T1000 (cell line): ENCODE measurements around the gene UBASH3A.

Experiments
- DNase-seq: peaks from one replicate; lab custom pipeline; 2025; ENCODE audit warnings: mixed read lengths; lab: John Stamatoyannopoulos, UW

Gene UBASH3A

DNA sequence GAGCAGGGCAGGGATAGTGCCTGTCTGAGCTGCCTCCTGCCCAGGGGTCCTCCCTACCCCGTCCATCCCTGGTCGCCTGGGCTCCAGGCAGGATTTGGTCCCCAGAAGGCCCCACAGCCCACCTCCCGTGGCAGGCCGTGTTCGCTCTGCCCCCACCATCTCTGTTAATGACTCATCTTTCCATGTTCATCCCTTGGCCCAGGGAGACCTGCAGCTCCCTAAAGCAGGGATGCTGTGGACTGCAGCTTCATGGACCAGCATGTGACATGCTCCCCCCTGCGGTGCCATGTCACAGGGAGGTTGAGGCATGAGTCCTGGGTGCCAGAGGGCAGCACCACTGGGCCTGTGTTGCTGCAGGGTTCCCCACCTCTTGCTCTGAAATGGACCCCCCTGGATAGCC is 26.8 kb downstream of the UBASH3A start:
- DNase-seq: no peak

GRCh38 chr21:42431196-42431595 is 27.5 kb downstream of the UBASH3A start:
- DNase-seq: no peak

GRCh38 chr21:42432695-42433094 is 29.0 kb downstream of the UBASH3A start:
- no peak for DNase-seq

DNA sequence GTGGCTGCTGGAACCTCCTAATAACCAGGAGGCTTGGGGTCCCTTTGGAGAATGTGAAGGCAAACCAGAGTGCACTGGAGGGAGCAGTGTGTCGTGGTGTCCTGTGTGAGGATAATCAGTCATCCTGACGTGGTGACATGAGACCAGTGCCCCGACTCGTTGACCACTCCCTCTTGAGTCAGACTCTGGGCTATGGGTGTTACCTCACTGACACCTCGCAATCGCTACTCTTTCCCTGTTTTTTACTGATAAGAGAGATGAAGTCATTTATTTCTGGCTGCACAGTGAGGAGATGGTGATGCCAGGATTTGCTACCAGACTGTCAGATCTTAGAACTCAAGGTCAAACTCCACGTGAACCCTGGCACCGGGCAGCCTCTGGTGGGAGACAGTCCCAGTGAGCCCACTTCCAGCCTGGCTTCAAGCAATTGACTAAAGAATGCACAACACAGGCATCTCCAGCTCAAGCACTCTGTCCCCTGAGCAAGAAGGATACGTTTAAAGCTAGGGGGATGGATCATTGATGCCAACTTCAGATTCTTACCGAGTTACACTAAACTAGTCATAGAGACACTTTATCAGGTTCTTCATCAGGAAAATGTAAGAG is 30.3 kb downstream of the UBASH3A start:
- no peak for DNase-seq

DNA sequence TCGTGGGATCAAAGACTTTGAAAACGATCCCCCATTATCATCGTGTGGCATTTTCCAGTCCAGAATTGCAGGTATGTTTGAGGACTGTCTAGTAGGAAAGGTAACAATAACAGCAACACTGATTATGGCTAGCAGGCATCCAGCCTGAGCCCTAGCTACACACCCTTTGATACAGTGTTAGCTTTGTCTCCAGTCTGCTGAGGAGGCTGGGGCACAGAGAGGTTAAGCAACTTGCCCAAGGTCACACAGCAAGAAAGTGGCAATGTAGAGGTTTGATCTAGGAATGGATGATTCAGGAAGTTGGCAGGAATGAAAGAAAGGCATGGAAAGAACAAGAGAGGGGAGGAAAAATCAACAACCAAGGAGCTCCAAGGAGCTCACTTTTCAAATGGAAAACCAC is 31.2 kb downstream of the UBASH3A start:
- no peak for DNase-seq

DNA sequence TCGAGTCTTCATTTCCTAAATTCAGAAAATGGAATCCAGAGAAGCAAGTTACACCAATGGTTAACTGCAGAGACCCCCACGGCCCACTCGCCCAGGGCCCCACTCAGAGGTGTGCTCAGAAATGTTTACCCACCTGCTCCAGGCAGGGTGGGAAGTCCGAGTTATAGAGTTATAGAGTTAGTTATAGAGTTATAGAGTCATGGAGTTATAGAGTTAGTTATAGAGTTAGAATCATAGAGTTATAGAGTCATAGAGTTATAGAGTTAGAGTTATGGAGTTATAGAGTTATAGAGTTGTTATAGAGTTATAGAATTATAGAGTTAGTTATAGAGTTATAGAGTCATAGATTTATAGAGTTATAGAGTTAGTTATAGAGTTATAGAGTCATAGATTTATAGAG is 31.7 kb downstream of the UBASH3A start:
- DNase-seq: no peak

GRCh38 chr21:42435833-42436232 is 32.1 kb downstream of the UBASH3A start:
- DNase-seq: no peak

GRCh38 chr21:42436914-42437313 is 33.2 kb downstream of the UBASH3A start:
- no peak for DNase-seq

DNA sequence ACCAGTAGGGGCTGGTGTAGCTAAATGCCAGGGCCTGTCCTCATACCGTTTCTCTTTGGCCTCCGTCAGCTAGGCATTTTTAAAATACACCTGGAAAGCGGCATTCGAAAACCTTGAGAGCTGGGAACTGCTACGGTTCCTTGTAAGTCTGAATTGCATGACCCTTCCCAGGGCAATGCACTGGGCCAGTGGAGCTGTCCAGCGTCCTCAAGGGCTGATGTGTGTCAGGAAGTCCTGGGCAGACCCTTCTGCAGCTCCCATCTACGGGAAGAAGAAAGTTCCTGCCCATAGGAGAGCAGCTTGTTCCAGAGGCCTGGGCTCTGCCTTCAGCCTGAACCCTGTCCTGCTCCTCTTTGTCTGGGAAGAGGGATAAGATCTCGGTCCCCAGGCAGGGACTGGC is 34.1 kb downstream of the UBASH3A start:
- no peak for DNase-seq

DNA sequence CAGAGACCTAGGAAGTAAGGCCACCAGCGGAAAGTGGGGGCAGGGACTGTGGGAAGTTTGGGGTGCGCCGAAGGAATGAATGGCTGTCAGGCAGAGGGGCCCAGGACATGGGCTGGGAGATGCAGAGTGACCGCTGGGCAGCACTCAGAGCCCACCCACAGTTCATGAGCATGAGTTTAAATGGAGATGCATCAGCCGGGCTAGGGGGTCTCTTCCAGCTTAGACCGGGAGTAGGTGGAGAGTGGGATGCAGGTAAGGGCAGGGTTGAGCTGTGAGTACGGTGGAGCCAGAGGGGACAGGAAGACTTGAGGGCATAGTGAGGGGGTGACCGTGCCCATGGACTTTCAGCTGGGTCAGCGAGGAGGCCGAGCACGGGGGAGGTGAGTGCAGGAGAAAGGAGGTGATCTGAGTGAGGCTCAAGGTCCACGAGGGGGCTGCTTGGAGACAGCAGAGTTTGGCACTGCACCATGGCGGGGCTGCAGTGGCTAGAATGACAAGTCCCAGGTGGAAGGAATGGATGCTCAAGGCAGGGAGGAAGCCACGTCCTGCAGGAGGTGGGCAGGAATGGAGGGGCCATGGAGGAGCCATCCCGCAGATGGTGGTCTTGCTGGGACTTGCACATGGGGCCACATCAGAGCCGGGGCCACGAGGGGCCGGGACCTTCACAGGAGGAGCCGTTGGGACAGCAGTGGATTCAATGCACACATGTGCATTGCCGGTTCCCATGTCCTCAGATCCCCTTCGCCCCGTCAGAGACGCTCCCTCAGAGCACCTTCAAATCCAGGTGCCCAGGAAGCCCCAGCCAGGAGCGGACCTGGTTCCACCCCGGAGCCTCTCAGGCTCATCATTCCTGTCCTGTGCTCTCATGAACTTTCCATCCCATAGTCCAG is 34.9 kb downstream of the UBASH3A start:
- DNase-seq: no peak

GRCh38 chr21:42439284-42440186 is 35.8 kb downstream of the UBASH3A start:
- no peak for DNase-seq

DNA sequence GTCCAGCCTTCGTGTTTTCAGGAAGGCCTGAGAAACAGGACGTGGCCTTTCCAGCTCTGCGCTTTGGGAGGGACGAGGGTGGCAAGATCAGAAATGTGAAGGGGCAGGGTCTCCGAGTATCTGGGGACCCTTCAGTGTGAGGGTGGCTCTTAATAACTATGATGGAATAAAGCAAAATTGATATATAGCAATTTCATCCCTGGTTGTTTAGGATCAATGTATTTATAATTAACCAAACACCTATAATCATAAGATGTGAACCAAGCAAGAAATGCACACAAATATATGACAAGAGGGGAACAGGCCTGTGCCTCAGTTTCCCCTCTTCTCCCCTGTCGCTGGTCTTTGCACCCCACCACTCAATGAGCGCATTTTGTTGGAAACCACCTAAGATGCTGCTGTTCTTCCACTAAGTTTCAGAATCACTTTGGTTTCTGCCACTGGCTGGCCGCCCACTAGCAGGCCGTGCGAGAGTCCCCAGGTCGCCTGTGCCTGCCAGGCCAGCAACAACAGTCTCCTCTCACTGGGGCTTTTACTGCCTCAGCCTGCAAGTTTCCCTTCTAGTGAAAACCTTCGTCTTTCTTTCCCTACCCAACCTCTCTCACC is 36.6 kb downstream of the UBASH3A start:
- DNase-seq: no peak

GRCh38 chr21:42441963-42442362 is 38.3 kb downstream of the UBASH3A start:
- no peak for DNase-seq

DNA sequence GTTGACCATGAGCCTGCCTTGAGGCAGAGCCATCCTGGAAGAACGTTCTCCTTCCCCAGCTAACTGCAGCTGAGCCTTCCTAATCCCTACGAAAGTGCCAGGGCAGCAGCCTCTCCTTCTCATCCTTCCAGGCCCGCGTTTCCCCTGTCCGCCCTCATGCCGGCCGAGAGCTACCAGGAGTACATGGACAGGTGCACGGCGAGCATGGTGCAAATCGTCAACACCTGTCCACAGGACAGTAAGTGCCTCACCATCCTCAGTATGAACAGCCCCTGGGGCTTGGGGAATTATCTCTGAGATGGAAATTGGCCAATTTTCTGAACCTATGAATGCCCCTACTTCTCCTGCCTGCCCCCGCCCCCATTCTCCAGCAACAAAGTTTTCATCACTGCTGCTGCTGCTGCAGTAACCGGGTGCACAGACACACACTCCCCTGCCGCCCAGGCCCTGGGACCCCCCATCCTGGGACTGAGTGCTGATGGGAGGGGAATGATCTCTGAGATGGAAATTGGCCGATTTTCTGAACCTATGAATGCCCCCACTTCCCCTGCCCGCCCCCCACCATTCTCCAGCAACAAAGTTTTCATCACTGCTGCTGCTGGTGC is 39.6 kb downstream of the UBASH3A start:
- no peak for DNase-seq

- no peak for DNase-seq
These were observed 40.4 kb downstream of the UBASH3A start for GRCh38 chr21:42443876-42444744.

- no peak for DNase-seq
These were observed 41.0 kb downstream of the UBASH3A start for GRCh38 chr21:42444745-42445059.

DNA sequence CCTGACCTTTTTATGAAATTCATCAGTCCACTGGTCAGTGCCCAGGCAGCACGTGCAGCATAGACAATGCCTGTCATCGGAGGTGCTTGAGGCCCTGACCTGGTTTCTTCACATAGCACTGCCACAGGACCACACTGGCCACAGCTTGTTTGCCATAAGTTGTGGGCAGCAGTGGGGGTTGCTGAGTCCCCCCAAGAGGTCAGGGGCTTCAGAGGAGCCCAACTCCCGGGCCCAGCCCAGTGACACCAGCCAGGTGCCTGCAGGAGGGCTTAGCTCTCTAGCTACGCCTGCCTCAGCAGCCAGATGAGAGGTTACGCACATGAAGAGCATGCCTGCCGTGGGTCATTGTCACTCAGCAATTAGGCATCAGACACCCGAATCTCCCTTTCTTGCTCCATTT is 41.6 kb downstream of the UBASH3A start:
- no peak for DNase-seq

GRCh38 chr21:42446531-42446930 is 42.8 kb downstream of the UBASH3A start:
- DNase-seq: no peak

GRCh38 chr21:42447182-42447581 is 43.5 kb downstream of the UBASH3A start:
- DNase-seq: no peak

- no peak for DNase-seq
These were observed 44.0 kb downstream of the UBASH3A start for GRCh38 chr21:42447732-42448131.

DNA sequence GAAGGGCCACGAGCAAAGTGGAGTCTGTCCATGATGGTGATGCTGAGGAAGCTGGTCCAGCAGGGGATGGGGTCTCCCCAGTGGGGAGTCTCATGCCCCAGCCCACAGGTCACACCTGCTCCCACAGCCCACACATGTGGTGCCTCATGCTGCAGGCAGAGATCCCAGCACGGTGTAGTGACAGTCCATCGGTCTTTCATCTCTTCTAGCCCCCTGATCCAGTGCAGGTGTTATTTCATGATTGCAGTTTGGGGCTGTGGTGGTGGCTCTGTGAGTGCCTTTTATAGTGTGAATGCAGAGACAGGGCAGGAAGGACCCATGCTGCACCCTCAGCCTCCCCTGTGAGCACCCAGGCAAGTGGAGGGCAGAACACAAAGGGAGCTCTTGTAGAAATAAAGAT is 45.0 kb downstream of the UBASH3A start:
- DNase-seq: no peak
